GM20000 (cell line): ENCODE data around the gene SLC24A1.

Experiments used
- DNase-seq: peaks from one replicate; pipeline ENCODE4 v3.0.0; 2012; ENCODE audit warnings: low spot score
- TF ChIP-seq, protein P1 (sequence below): IDR thresholded peaks from 2 replicates; pipeline ENCODE4 v1.5.1; 2012; ENCODE audit warnings: mild to moderate bottlenecking, control low read depth; ENCODE audit errors: extremely low read depth, missing control alignments

The SLC24A1 gene

DNA sequence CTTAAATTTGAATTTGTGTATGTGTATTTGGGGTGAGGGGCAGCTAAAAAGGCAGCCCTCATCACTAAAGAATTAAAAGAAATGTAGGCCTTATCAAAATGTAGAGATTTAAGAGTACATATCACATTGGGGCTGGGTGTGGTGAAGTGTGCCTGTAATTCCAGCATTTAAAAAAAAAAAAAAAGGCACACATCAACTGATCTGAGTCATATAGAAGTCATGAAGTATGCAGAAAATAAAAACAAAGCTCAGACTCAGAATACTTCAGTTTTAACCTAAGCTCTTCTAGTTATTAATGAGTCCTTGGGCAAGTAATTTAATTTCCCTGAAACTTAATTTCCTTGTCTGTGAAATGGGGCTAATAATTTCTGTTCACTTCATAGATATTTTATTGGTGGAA lies 31.6 kb downstream of the SLC24A1 start:
- DNase-seq, result no peak
- TF ChIP-seq, protein P1, sequence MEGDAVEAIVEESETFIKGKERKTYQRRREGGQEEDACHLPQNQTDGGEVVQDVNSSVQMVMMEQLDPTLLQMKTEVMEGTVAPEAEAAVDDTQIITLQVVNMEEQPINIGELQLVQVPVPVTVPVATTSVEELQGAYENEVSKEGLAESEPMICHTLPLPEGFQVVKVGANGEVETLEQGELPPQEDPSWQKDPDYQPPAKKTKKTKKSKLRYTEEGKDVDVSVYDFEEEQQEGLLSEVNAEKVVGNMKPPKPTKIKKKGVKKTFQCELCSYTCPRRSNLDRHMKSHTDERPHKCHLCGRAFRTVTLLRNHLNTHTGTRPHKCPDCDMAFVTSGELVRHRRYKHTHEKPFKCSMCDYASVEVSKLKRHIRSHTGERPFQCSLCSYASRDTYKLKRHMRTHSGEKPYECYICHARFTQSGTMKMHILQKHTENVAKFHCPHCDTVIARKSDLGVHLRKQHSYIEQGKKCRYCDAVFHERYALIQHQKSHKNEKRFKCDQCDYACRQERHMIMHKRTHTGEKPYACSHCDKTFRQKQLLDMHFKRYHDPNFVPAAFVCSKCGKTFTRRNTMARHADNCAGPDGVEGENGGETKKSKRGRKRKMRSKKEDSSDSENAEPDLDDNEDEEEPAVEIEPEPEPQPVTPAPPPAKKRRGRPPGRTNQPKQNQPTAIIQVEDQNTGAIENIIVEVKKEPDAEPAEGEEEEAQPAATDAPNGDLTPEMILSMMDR, result no peak

DNA sequence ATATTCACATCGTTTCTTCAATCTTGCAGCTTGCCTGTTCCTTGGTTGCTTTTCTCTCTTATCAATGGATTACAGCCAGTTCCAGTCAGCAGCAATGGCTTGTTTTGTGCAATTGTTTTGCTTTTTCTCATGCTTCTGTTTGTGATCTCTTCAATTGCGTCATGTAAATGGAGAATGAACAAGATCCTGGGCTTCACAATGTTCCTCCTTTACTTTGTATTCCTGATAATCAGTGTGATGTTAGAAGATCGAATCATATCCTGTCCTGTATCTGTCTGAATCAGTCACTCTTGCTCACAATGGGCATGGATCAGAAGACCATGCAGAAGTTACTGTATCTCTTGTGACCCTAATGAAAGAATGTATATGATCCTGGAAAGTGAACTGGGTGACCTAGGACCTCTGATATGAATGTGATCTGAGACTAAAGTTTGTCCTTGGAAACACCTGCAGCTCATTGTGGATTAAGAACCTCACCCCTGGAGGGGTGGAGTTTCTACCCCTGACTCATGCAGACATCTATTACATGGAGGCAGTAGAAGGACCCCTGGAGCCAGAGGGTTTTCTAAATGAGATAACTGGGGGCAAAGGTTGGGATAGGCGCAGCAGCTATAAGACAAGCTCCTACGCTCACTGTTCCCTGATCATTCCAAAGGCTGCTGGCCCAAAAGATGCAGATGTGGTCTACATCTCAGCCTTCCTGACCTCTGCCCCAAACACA lies 32.2 kb downstream of the SLC24A1 start:
- TF ChIP-seq, protein P1, result no peak
- no peak for DNase-seq

DNA sequence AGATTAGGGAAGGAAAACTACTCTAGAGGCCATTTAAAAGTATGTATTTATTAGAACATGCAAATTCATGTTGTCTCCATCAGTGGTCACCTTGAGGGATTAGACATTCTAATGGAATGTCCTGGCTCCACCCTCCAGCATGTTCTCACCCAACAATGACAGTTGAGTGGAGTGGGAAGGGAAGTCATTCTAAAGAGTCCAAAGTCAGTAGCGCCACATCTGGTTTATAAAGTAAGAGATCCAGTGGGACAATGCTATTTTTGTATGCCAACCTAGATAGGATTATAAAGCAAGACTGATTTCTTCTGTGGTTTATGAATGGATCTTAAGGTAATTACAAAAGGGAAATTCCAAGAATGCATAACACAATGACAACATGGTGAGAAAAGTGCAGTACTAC lies 33.3 kb downstream of the SLC24A1 start:
- DNase-seq, result no peak
- TF ChIP-seq, protein P1, result no peak

DNA sequence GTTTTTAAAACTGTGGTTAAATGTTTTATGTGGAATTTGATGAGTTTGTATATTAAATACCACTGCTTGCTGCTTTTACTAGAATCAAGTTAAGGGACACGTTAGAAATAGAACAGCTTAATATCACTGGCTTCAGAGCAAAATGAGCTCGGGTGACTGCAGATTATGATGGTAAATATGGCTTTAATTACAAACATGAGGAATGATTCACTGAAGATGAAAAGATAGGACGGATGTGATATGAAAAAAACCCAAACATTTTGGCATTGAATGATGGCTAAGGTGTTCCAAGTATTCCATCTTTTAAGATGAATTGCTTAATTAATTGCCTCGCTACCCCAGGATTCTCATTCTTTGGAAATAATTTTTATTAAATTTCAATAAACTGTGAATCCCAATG lies 33.7 kb downstream of the SLC24A1 start:
- TF ChIP-seq, protein P1, result no peak
- DNase-seq, result no peak

DNA sequence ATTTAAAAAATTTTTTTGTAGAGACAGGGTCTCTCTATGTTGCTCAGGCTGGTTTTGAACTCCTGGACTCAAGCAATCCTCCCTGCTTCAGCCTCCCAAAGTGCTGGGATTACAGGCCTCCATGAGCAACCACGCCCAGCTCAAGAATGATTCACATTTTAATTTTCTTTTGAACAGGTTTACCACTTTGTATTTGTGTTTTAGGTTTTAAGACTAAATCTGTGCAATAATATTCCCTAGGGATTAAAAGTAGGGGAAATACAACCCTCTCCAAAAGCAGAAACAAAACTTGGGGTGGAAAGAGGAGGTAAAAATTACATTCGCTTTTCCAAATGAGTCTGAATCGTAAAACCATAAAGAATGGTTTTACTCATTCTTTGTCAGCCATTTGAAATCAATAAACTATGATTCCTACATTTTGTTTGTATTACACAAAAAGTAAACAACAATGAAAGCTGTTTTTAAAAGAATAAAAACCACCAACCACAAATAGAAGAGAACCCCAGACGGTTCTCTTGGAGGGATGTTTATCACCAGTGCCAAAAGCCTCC lies 37.8 kb downstream of the SLC24A1 start:
- TF ChIP-seq, protein P1, result no peak
- DNase-seq, result no peak

DNA sequence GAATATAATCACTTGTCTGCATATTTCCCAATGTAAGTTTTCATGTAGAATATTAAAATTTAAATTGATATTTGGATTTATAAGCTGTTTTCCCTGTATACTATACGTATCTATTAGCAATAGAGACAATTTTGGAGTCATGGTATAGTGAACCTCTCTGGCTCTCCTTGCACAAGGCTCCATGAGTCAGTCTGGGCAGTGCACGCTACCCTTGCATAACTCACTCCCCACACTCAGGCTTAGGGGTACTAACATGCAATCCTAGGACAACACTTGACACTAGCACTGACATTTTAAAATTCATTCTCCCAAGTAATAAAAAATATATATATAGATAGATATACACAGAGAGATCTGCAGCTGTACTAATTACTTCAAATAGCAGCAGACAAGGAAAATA lies 39.2 kb downstream of the SLC24A1 start:
- no peak for DNase-seq
- TF ChIP-seq, protein P1, result no peak

DNA sequence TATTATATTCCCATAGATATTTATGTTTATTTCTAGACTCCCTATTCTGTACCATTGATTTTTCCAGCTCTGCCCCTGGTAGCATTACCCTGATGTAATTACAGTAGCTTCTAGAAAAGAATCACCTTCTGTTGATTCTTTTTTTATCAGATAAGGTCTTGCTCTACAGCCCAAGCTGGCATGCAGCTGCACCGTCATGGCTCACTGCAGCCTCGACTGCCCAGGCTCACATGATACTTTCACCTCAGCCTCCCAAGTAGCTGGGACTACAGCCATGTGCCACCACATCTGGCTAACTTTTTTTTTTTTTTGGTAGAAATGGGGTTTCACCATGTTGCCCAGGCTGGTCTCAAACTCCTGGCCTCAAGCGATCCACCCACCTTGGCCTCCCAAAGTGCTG lies 41.8 kb downstream of the SLC24A1 start:
- TF ChIP-seq, protein P1, result no peak
- DNase-seq, result no peak
